Middle frontal gyrus (tissue), 1 donor: ENCODE results near the gene MAP4.
"Not testable (repeated sequence)": the region's sequence is repeated elsewhere in the genome, so short reads cannot be mapped to it uniquely, and the experiment has no call there.

Experiments used
- DNase-seq: peaks from one replicate; pipeline ENCODE4 v3.0.0-alpha.2; 2015; ENCODE audit warnings: low spot score; ENCODE audit errors: extremely low spot score

The MAP4 gene

GRCh38 chr3:47846186-47846879 lies 169.9 kb downstream of the MAP4 start:
- DNase-seq = no peak

GRCh38 chr3:47841786-47842349 lies 174.3 kb downstream of the MAP4 start:
- DNase-seq = no peak

GRCh38 chr3:47838503-47838902 lies 177.7 kb downstream of the MAP4 start:
- DNase-seq = no peak

GRCh38 chr3:47836986-47837385 lies 179.2 kb downstream of the MAP4 start:
- no peak for DNase-seq

- not testable (repeated sequence) for DNase-seq
These were observed 186.7 kb downstream of the MAP4 start for GRCh38 chr3:47829482-47829881.

- no peak for DNase-seq
These were observed 190.6 kb downstream of the MAP4 start for GRCh38 chr3:47825590-47825989.

GRCh38 chr3:47824541-47825473 lies 191.4 kb downstream of the MAP4 start:
- DNase-seq = peak; percentile 62

GRCh38 chr3:47817609-47818008 lies 198.6 kb downstream of the MAP4 start:
- no peak for DNase-seq

GRCh38 chr3:47813551-47814177 lies 202.6 kb downstream of the MAP4 start:
- DNase-seq = no peak

- DNase-seq = no peak
These were observed 211.6 kb downstream of the MAP4 start for GRCh38 chr3:47804577-47804976.

GRCh38 chr3:47803480-47804025 lies 212.7 kb downstream of the MAP4 start:
- DNase-seq = no peak

GRCh38 chr3:47802734-47803479 lies 213.3 kb downstream of the MAP4 start, which contains the start of gene DHX30:
DHX30 (plus strand) TSS chr3:47803138; CDS start chr3:47810684, 7,546 bp downstream.
- peak; percentile 82 for DNase-seq
